ENCODE data around the gene NECAB2. TPM values are rescaled to one million over a fixed set of nuclear protein-coding genes. Genes with fewer than 3 reads are reported as not detected.

NECAB2 gene
- total RNA-seq, 4 donors from 2014 or later: not detected

- H3K4me3 ChIP-seq: no peak overlapping the region
- WGBS: 89% methylated on average over 22 of the region's 22 CpGs
- DNase-seq (ENCODE audit: extremely low spot score): no peak
- peaks cover 54 to 80% (median 71%) of the 10 kb centered on the region in 4 donors for H3K36me3 ChIP-seq
- intact Hi-C loops (cut with DNase I): loop anchor here (5.0 kb wide), 1 partner anchor 539 kb away; the partner anchor contains the start of gene MEAK7
- peaks cover 0 to 6% (median 0%) of the 10 kb centered on the region in 4 donors for H3K27me3 ChIP-seq
- no peaks in the 10 kb centered on the region for H3K9me3 ChIP-seq
- H3K4me1 ChIP-seq: peaks cover 3 to 6% (median 6%) of the 10 kb centered on the region in 4 donors
- TF ChIP-seq EP300 (IDR thresholded peaks at IDR 0.05) (no peak), POLR2AphosphoS5 (IDR thresholded peaks at IDR 0.05) (no peak), CTCF (IDR thresholded peaks at IDR 0.05) (no peak), POLR2A (IDR thresholded peaks at IDR 0.05; ENCODE audit: low read depth) (no peak)
- H3K27ac ChIP-seq (replicated peaks in 1 of 4): no peak overlapping the region
These were observed 4.5 kb upstream of the NECAB2 start for GRCh38 chr16:83963277-83964119.

- no peak for DNase-seq (ENCODE audit: extremely low spot score)
- H3K9me3 ChIP-seq: no peaks in the 10 kb centered on the region
- intact Hi-C loops (cut with DNase I): loop anchor here (5.0 kb wide), 2 partner anchors 522 to 537 kb away; partner anchors contain the start of gene MEAK7
- peaks cover 0 to 19% (median 0%) of the 10 kb centered on the region in 4 donors for H3K27me3 ChIP-seq
- 92% methylated on average over 6 of the region's 26 CpGs for WGBS
- peaks cover 42 to 67% (median 57%) of the 10 kb centered on the region in 4 donors for H3K36me3 ChIP-seq
- H3K27ac ChIP-seq (replicated peaks in 1 of 4): no peak overlapping the region
- no peak for TF ChIP-seq EP300 (IDR thresholded peaks at IDR 0.05)
- no peak for TF ChIP-seq POLR2A (IDR thresholded peaks at IDR 0.05; ENCODE audit: low read depth)
- no peak for TF ChIP-seq CTCF (IDR thresholded peaks at IDR 0.05)
- TF ChIP-seq POLR2AphosphoS5 (IDR thresholded peaks at IDR 0.05): no peak
- no peak overlapping the region for H3K4me3 ChIP-seq
- H3K4me1 ChIP-seq: peaks cover 0 to 14% (median 10%) of the 10 kb centered on the region in 4 donors
These were observed 3.2 kb upstream of the NECAB2 start for GRCh38 chr16:83964684-83965443.

- WGBS: 90% methylated on average over 6 of the region's 36 CpGs
- DNase-seq (ENCODE audit: extremely low spot score): no peak
- no peak overlapping the region for H3K4me3 ChIP-seq
- H3K4me1 ChIP-seq: peaks cover 0 to 14% (median 10%) of the 10 kb centered on the region in 4 donors
- intact Hi-C loops (cut with DNase I): loop anchor here (5.0 kb wide), 1 partner anchor 522 kb away; no protein-coding TSS in a partner anchor
- peaks cover 0 to 24% (median 0%) of the 10 kb centered on the region in 4 donors for H3K27me3 ChIP-seq
- TF ChIP-seq POLR2A (IDR thresholded peaks at IDR 0.05; ENCODE audit: low read depth) (no peak), POLR2AphosphoS5 (IDR thresholded peaks at IDR 0.05) (no peak), EP300 (IDR thresholded peaks at IDR 0.05) (no peak), CTCF (IDR thresholded peaks at IDR 0.05) (no peak)
- H3K9me3 ChIP-seq: no peaks in the 10 kb centered on the region
- peaks cover 36 to 59% (median 50%) of the 10 kb centered on the region in 4 donors for H3K36me3 ChIP-seq
- no peak overlapping the region for H3K27ac ChIP-seq (replicated peaks in 1 of 4)
These were observed 2.4 kb upstream of the NECAB2 start for GRCh38 chr16:83965444-83966152.

GRCh38 chr16:83966153-83966696 is 1.8 kb upstream of the NECAB2 start:
- Histone ChIP-seq H3K27me3 (peaks cover 0 to 24% (median 0%) of the 10 kb centered on the region in 4 donors), H3K9me3 (no peaks in the 10 kb centered on the region), H3K36me3 (peaks cover 29 to 53% (median 43%) of the 10 kb centered on the region in 4 donors), H3K27ac (replicated peaks in 1 of 4) (no peak overlapping the region), H3K4me3 (no peak overlapping the region), H3K4me1 (peaks cover 0 to 14% (median 10%) of the 10 kb centered on the region in 4 donors)
- 85% methylated on average over 10 of the region's 13 CpGs for WGBS
- DNase-seq (ENCODE audit: extremely low spot score): no peak
- TF ChIP-seq EP300 (IDR thresholded peaks at IDR 0.05) (no peak), POLR2AphosphoS5 (IDR thresholded peaks at IDR 0.05) (no peak), CTCF (IDR thresholded peaks at IDR 0.05) (no peak), POLR2A (IDR thresholded peaks at IDR 0.05; ENCODE audit: low read depth) (no peak)
- intact Hi-C loops (cut with DNase I): loop anchor here (5.0 kb wide), 1 partner anchor 521 kb away; no protein-coding TSS in a partner anchor
